Uterus (tissue), 2 donors: Measurements from ENCODE around the gene DNAH10.

Experiments used
- CTCF ChIP-seq, 4 experiments: fragments of 200-600 bp in 2 of 4; fragments of 450-650 bp in 2 of 4; sonication (generic) in 2 of 4; IDR thresholded peaks; one replicate each; pipeline ENCODE4 v1.5.1; 2016 to 2019; ENCODE audit warnings: antibody characterized with exemption in 4 of 4, mild to moderate bottlenecking in 2 of 4, moderate library complexity in 1 of 4
- POLR2A ChIP-seq, 2 donors: fragments of 450-650 bp; IDR thresholded peaks; one replicate each; pipeline ENCODE4 v1.6.1; 2016; ENCODE audit warnings: antibody characterized with exemption in 2 of 2, mild to moderate bottlenecking in 1 of 2, moderate library complexity in 1 of 2

GRCh38 chr12:123754041-123754772 is 7.9 kb upstream of the DNAH10 start:
- no peak for TF ChIP-seq CTCF (IDR thresholded peaks at IDR 0.05)
- TF ChIP-seq POLR2A (IDR thresholded peaks at IDR 0.05) = no peak
